H9 (cell line): ENCODE results near the gene CTDSPL. TPM values are rescaled to one million over a fixed set of nuclear protein-coding genes. Genes with fewer than 3 reads are reported as not detected.
A peak's percentile ranks its signal among the peaks of the same experiment; 100 is the strongest.

ENCODE experiments used
- DNase-seq: peaks from one replicate; pipeline ENCODE4 v3.0.0-alpha.2; 2017
- H2AFZ ChIP-seq: one replicate; pipeline ENCODE4 v1.6.1; 2013; ENCODE audit warnings: mild to moderate bottlenecking, low read length, control low read depth, moderate library complexity
- H2AK5ac ChIP-seq: 2 replicates; pipeline ENCODE4 v1.6.1; 2013; ENCODE audit warnings: low read length, control low read depth, mixed read lengths; ENCODE audit not compliant: insufficient read length
- H2BK120ac ChIP-seq: one replicate; pipeline ENCODE4 v1.6.1; 2013; ENCODE audit warnings: low read depth, mild to moderate bottlenecking, low read length, control low read depth, inconsistent platforms; ENCODE audit not compliant: poor library complexity, severe bottlenecking
- H2BK12ac ChIP-seq: 2 replicates; pipeline ENCODE4 v1.6.1; 2013; ENCODE audit warnings: low read length, control low read depth, mixed read lengths, low read depth; ENCODE audit not compliant: insufficient read length
- H2BK15ac ChIP-seq: 2 replicates; pipeline ENCODE4 v1.6.1; 2013; ENCODE audit warnings: low read depth, low read length, control low read depth
- H2BK20ac ChIP-seq: one replicate; pipeline ENCODE4 v1.6.1; 2013; ENCODE audit warnings: low read depth, mild to moderate bottlenecking, low read length, control low read depth, inconsistent platforms; ENCODE audit not compliant: poor library complexity, severe bottlenecking
- H2BK5ac ChIP-seq: 2 replicates; pipeline ENCODE4 v1.6.1; 2013; ENCODE audit warnings: low read length, control low read depth, mixed read lengths; ENCODE audit not compliant: insufficient read length
- H3K14ac ChIP-seq: 2 replicates; pipeline ENCODE4 v1.6.1; 2013; ENCODE audit warnings: low read length, control low read depth; ENCODE audit not compliant: insufficient read depth
- H3K18ac ChIP-seq: 2 replicates; pipeline ENCODE4 v1.6.1; 2013; ENCODE audit warnings: low read depth, mild to moderate bottlenecking, mixed read lengths, low read length, control low read depth; ENCODE audit not compliant: insufficient read length
- H3K23ac ChIP-seq: 2 replicates; pipeline ENCODE4 v1.6.1; 2013; ENCODE audit warnings: low read length, control low read depth, mixed read lengths, low read depth; ENCODE audit not compliant: insufficient read length
- H3K23me2 ChIP-seq: 2 replicates; pipeline ENCODE4 v1.6.1; 2013; ENCODE audit warnings: low read depth, mild to moderate bottlenecking, mixed read lengths, low read length, control low read depth; ENCODE audit not compliant: insufficient read length, poor library complexity, severe bottlenecking
- H3K27ac ChIP-seq: 2 replicates; pipeline ENCODE4 v1.5.1; 2013; ENCODE audit warnings: low read length, control low read depth, mixed read lengths, low read depth; ENCODE audit not compliant: insufficient read length
- H3K27me3 ChIP-seq: 2 replicates; pipeline ENCODE4 v1.6.1; 2013; ENCODE audit warnings: low read length, control low read depth, inconsistent platforms; ENCODE audit not compliant: insufficient read depth
- H3K4ac ChIP-seq: 2 replicates; pipeline ENCODE4 v1.6.1; 2013; ENCODE audit warnings: low read depth, mild to moderate bottlenecking, control low read depth, inconsistent platforms, low read length, moderate library complexity
- H3K4me1 ChIP-seq: 2 replicates; pipeline ENCODE4 v1.6.1; 2013; ENCODE audit warnings: low read length, control low read depth, inconsistent platforms; ENCODE audit not compliant: insufficient read depth
- H3K4me2 ChIP-seq: 2 replicates; pipeline ENCODE4 v1.6.1; 2013; ENCODE audit warnings: low read length, control low read depth, mixed read lengths; ENCODE audit not compliant: insufficient read length, insufficient read depth
- H3K56ac ChIP-seq: 2 replicates; pipeline ENCODE4 v1.6.1; 2013; ENCODE audit warnings: low read depth, mild to moderate bottlenecking, mixed read lengths, low read length, control low read depth; ENCODE audit not compliant: insufficient read length
- H3K79me1 ChIP-seq: 2 replicates; pipeline ENCODE4 v1.6.1; 2013; ENCODE audit warnings: low read depth, mild to moderate bottlenecking, moderate library complexity, low read length, control low read depth, inconsistent platforms; ENCODE audit not compliant: insufficient read depth, poor library complexity, severe bottlenecking
- H3K79me2 ChIP-seq: 2 replicates; pipeline ENCODE4 v1.6.1; 2013; ENCODE audit warnings: low read length, control low read depth, inconsistent platforms; ENCODE audit not compliant: insufficient read depth
- H3K9ac ChIP-seq: 2 replicates; pipeline ENCODE4 v1.6.1; 2013; ENCODE audit warnings: low read length, control low read depth, mixed read lengths; ENCODE audit not compliant: insufficient read length; ENCODE audit errors: extremely low read depth
- H3K9me3 ChIP-seq: one replicate; pipeline ENCODE4 v1.6.1; 2013; ENCODE audit warnings: low read depth, low read length, inconsistent platforms; ENCODE audit not compliant: control insufficient read depth
- H3T11ph ChIP-seq: one replicate; pipeline ENCODE4 v1.6.1; 2013; ENCODE audit warnings: mild to moderate bottlenecking, low read length, control low read depth, inconsistent platforms
- H4K20me1 ChIP-seq: one replicate; pipeline ENCODE4 v1.6.1; 2013; ENCODE audit not compliant: control insufficient read depth, insufficient read length, insufficient read depth
- H4K5ac ChIP-seq: 2 replicates; pipeline ENCODE4 v1.6.1; 2013; ENCODE audit warnings: low read depth, mild to moderate bottlenecking, mixed read lengths, low read length, control low read depth; ENCODE audit not compliant: insufficient read length
- H4K8ac ChIP-seq: replicated peaks from 2 replicates; pipeline ENCODE4 v1.6.1; 2013; ENCODE audit warnings: low read length, control low read depth, mixed read lengths, low read depth; ENCODE audit not compliant: insufficient read length
- H4K91ac ChIP-seq: 2 replicates; pipeline ENCODE4 v1.6.1; 2013; ENCODE audit warnings: low read depth, mild to moderate bottlenecking, moderate library complexity, mixed read lengths, low read length, control low read depth; ENCODE audit not compliant: insufficient read length
- H3K27ac Mint-ChIP-seq, 3 experiments: 2 replicates in 2 of 3; 3 replicates in 1 of 3; pipeline ENCODE4 v1.8.0; 2020 to 2021; ENCODE audit warnings: mixed read lengths in 3 of 3, mild to moderate bottlenecking in 1 of 3, moderate library complexity in 1 of 3
- H3K27me3 Mint-ChIP-seq: 2 replicates; pipeline ENCODE4 v1.8.0; 2021; ENCODE audit warnings: low read depth, mild to moderate bottlenecking, moderate library complexity, mixed read lengths
- H3K36me3 Mint-ChIP-seq, 3 experiments: 2 replicates in 2 of 3; 3 replicates in 1 of 3; pipeline ENCODE4 v1.8.0; 2020 to 2021; ENCODE audit warnings: low read depth in 3 of 3, mixed read lengths in 3 of 3; ENCODE audit not compliant: insufficient read depth in 1 of 3
- H3K4me1 Mint-ChIP-seq, 2 experiments: 2 replicates each; pipeline ENCODE4 v1.8.0; 2020; ENCODE audit warnings: mixed read lengths in 2 of 2
- H3K4me3 Mint-ChIP-seq, 2 experiments: 2 replicates in 1 of 2; 3 replicates in 1 of 2; pipeline ENCODE4 v1.8.0; 2020 to 2021; ENCODE audit warnings: mild to moderate bottlenecking in 2 of 2, mixed read lengths in 2 of 2, moderate library complexity in 1 of 2
- H3K9me3 Mint-ChIP-seq, 2 experiments: 2 replicates in 1 of 2; 3 replicates in 1 of 2; pipeline ENCODE4 v1.8.0; 2020; ENCODE audit warnings: mild to moderate bottlenecking in 2 of 2, mixed read lengths in 2 of 2, moderate library complexity in 1 of 2
- WGBS: extraction: QIAGEN DNeasy Blood & Tissue Kit; methylation state at CpG from one replicate; pipeline ENCODE4 v1.1.7; 2013; ENCODE audit warnings: missing lambda C conversion rate, low lambda C conversion rate, mixed read lengths; ENCODE audit not compliant: insufficient read length; ENCODE audit errors: extremely low coverage; 5-methylcytosine and 5-hydroxymethylcytosine counted together
- total RNA-seq: library from RNA; stranded (reverse); gene quantifications from 2 replicates; pipeline ENCODE4 v1.2.1, GENCODE V29; 2021
- TF ChIP-seq, protein P1 (sequence below): fragments of 200-600 bp; sonication (generic); conservative IDR thresholded peaks from 3 replicates; pipeline ENCODE4 v1.8.0; 2021; ENCODE audit warnings: antibody characterized with exemption, mild to moderate bottlenecking

Gene CTDSPL
- total RNA-seq, 1 experiment from 2014 or later: 20.8 TPM

DNA sequence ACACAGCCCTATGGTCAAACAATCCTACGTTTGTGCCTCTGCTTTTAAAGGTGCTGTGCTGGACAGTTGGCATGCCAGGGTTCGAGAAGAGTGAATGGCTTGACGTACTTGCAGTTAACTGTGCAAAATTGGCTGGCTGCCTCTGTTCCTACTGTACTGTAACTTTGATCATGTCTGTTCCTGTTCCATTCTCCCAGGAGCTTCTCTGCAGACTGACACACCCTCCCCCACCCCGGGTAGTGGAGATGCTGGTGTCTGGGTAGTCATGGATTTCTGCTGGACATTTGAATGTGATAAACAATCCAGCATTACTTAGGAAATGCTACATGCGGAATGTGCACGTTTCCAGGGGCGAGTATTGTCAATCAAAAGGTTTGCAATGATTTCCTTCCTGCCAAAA is 122.4 kb downstream of the CTDSPL start:
- H3K56ac ChIP-seq: no peak overlapping the region
- H3K9me3 Mint-ChIP-seq: no peaks in the 10 kb centered on the region

More for the DNA sequence above, 122.4 kb downstream of the CTDSPL start:
- H3K18ac ChIP-seq: no peak overlapping the region
- H3K9ac ChIP-seq: no peak overlapping the region
- no peak overlapping the region for H3K27ac ChIP-seq
- H2BK20ac ChIP-seq: no peak overlapping the region
- no peak overlapping the region for H4K8ac ChIP-seq
- H3K27me3 Mint-ChIP-seq: no peaks in the 10 kb centered on the region
- H3K4ac ChIP-seq: no peak overlapping the region
- DNase-seq: no peak
- H2AK5ac ChIP-seq: no peak overlapping the region
- no peaks in the 10 kb centered on the region for H3K79me2 ChIP-seq
- H3K23ac ChIP-seq: no peak overlapping the region
- no peak overlapping the region for H2BK12ac ChIP-seq
- H4K20me1 ChIP-seq: no peaks in the 10 kb centered on the region
- WGBS: no CpG with 5 or more reads among the region's 7 CpGs
- no peak overlapping the region for H2BK5ac ChIP-seq
- no peaks in the 10 kb centered on the region for H3K27me3 ChIP-seq
- H2BK15ac ChIP-seq: no peak overlapping the region
- H3K27ac Mint-ChIP-seq: 0 out of 7 replicates have a peak overlapping the region, but pooled peaks of 1 of the 3 experiments have one; percentile 22
- no peak overlapping the region for H2AFZ ChIP-seq
- H4K5ac ChIP-seq: no peak overlapping the region
- H3K23me2 ChIP-seq: no peaks in the 10 kb centered on the region
- H3K36me3 Mint-ChIP-seq: peaks cover 0 to 7% (median 0%) of the 10 kb centered on the region in 3 experiments; a peak in 2 of 7 replicates
- H4K91ac ChIP-seq: no peak overlapping the region
- H3K79me1 ChIP-seq: no peaks in the 10 kb centered on the region
- H3K4me2 ChIP-seq: no peak overlapping the region
- H3K9me3 ChIP-seq: no peaks in the 10 kb centered on the region
- no peaks in the 10 kb centered on the region for H3K4me1 ChIP-seq
- no peak overlapping the region for H2BK120ac ChIP-seq
- H3T11ph ChIP-seq: no peak overlapping the region
- H3K4me3 Mint-ChIP-seq: no peak overlapping the region
- no peaks in the 10 kb centered on the region for H3K4me1 Mint-ChIP-seq
- TF ChIP-seq, protein P1, sequence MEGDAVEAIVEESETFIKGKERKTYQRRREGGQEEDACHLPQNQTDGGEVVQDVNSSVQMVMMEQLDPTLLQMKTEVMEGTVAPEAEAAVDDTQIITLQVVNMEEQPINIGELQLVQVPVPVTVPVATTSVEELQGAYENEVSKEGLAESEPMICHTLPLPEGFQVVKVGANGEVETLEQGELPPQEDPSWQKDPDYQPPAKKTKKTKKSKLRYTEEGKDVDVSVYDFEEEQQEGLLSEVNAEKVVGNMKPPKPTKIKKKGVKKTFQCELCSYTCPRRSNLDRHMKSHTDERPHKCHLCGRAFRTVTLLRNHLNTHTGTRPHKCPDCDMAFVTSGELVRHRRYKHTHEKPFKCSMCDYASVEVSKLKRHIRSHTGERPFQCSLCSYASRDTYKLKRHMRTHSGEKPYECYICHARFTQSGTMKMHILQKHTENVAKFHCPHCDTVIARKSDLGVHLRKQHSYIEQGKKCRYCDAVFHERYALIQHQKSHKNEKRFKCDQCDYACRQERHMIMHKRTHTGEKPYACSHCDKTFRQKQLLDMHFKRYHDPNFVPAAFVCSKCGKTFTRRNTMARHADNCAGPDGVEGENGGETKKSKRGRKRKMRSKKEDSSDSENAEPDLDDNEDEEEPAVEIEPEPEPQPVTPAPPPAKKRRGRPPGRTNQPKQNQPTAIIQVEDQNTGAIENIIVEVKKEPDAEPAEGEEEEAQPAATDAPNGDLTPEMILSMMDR: no peak
- no peak overlapping the region for H3K14ac ChIP-seq
